IPS-20b (cell line): ENCODE results near the gene CTNNA2.
A peak's percentile ranks its signal among the peaks of the same experiment; 100 is the strongest.

Experiments used
- H3K27ac ChIP-seq: one replicate; pipeline ENCODE4 v1.5.1; 2013; ENCODE audit warnings: low read length
- H3K27me3 ChIP-seq: 2 replicates; pipeline ENCODE4 v1.6.1; 2013; ENCODE audit warnings: mild to moderate bottlenecking, low read length, inconsistent platforms; ENCODE audit not compliant: insufficient read depth
- H3K36me3 ChIP-seq: 2 replicates; pipeline ENCODE4 v1.6.1; 2013; ENCODE audit warnings: low read depth, mild to moderate bottlenecking, inconsistent platforms, low read length, moderate library complexity; ENCODE audit not compliant: insufficient read depth
- H3K4me1 ChIP-seq: 2 replicates; pipeline ENCODE4 v1.6.1; 2013; ENCODE audit warnings: mild to moderate bottlenecking, control low read depth, inconsistent platforms, low read length, moderate library complexity; ENCODE audit not compliant: insufficient read depth
- H3K4me3 ChIP-seq: 2 replicates; pipeline ENCODE4 v1.5.1; 2013; ENCODE audit warnings: mild to moderate bottlenecking, low read length, inconsistent platforms
- H3K9ac ChIP-seq: 2 replicates; pipeline ENCODE4 v1.6.1; 2013; ENCODE audit warnings: low read depth, mild to moderate bottlenecking, inconsistent platforms, low read length, moderate library complexity
- H3K9me3 ChIP-seq: 2 replicates; pipeline ENCODE4 v1.6.1; 2013; ENCODE audit warnings: mild to moderate bottlenecking, low read depth, low read length, inconsistent platforms; ENCODE audit not compliant: insufficient read depth

CTNNA2 gene

GRCh38 chr2:80302314-80303005 lies 789.6 kb downstream of the CTNNA2 start:
- peaks cover 35% of the 10 kb centered on the region for H3K4me1 ChIP-seq
- H3K9me3 ChIP-seq = no peaks in the 10 kb centered on the region
- no peak overlapping the region for H3K27ac ChIP-seq
- H3K27me3 ChIP-seq = peaks cover 83% of the 10 kb centered on the region
- peak overlapping the region; percentile 34; the same call in 1 of the 2 replicates for H3K9ac ChIP-seq
- peak overlapping the region; percentile 66 for H3K4me3 ChIP-seq
- no peaks in the 10 kb centered on the region for H3K36me3 ChIP-seq

DNA sequence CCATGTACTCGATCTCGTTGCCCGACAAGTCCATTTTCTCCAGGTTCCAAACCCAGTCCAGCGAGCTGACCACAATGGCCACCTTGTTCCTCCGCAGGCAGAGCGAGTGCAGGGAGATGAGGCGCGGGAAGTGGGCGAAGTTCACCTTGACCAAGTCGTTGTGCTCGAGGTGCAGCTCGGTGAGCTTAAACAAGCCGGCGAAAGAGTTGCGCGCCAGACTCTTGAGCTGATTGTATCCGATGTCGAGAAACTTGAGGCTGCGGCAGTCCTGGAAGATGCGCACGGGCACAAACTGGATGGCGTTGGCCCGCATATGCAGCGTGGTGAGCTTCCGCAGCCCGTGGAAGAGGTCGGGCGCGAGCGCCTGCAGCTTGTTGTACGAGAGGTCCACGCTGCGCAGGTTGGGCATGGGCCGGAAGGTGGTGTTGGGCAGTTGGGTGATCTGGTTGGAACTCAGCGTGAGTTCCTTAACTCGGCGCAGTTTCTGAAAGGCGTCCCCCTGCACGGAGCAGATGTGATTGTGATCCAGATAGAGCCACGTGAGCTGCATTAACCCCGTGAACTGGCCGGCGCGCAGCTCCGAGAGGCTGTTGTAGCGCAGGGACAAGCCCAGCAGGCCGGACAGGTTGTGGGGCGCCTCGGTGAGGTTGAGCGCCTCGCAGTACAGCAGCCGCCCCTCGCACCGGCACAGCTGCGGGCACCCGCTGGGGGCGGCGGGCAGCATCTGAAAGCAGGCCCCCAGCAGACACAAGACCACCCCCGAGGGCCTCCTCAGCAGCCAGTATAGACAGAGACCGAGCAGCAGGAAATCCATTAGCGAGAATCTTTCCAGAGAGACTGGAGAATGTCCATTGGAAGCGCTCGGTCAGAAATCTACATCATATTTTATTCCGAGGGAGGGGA lies 790.4 kb downstream of the CTNNA2 start:
- Histone ChIP-seq H3K27me3 (peaks cover 91% of the 10 kb centered on the region), H3K4me1 (peaks cover 35% of the 10 kb centered on the region), H3K36me3 (no peaks in the 10 kb centered on the region), H3K9ac (peak overlapping the region; percentile 34; the same call in 1 of the 2 replicates), H3K4me3 (peak overlapping the region; percentile 66), H3K27ac (no peak overlapping the region), H3K9me3 (no peaks in the 10 kb centered on the region)

DNA sequence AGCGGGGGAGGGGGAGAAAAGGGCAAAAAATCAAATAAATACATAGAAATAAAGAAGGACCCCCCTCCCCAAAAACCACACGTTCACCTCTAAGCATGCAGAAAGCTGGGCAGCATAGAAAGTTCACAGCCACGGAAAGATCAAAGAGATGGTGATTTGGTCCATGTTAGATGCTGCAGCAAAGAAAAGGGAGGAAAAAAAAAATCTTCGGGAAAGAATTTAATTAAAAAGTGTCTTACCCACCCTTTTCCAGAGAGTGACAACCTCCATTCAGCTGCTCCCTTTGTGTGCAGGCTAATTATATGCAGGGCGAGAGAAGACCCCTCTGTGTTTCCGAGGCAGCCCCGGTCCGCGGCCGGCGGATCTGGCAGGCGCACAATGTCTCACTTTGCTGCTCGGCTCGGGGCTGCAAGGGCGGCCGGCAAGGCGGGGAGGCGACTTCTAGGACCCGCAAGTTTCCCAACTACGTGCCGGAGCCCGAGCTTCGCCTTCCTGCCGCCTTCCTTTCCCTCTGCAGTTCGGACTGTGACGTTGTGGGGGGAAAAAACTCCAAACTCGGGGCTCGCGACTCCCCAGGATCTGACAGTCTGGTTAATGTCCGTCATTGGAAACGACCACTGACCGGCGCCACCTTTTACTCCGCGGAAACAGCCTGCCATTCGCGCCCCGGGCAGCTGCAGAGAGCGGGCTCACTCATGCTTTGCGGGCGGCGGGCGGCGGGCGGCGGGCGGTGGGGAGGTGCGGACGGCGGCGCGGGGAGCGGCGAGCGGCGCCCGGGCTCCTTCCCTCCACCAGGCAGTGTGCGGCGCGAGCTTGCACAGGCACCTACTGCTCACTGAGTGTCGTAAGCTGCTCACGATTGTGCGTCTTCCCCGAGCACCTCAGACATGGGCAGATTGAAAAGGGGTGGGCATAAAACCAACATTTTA lies 791.3 kb downstream of the CTNNA2 start, which contains the start of gene LRRTM1:
TSS of gene LRRTM1 (minus strand) at position 844 of the 929 bp plus-strand sequence. CDS start 933 bp downstream, outside the sequence.
- peaks cover 88% of the 10 kb centered on the region for H3K27me3 ChIP-seq
- no peaks in the 10 kb centered on the region for H3K9me3 ChIP-seq
- no peaks in the 10 kb centered on the region for H3K36me3 ChIP-seq
- peak within 1 kb of the TSS; percentile 66 for H3K4me3 ChIP-seq
- H3K27ac ChIP-seq = no peak within 1 kb of the TSS
- H3K9ac ChIP-seq = no peak within 1 kb of the TSS
- H3K4me1 ChIP-seq = peaks cover 28% of the 10 kb centered on the region

DNA sequence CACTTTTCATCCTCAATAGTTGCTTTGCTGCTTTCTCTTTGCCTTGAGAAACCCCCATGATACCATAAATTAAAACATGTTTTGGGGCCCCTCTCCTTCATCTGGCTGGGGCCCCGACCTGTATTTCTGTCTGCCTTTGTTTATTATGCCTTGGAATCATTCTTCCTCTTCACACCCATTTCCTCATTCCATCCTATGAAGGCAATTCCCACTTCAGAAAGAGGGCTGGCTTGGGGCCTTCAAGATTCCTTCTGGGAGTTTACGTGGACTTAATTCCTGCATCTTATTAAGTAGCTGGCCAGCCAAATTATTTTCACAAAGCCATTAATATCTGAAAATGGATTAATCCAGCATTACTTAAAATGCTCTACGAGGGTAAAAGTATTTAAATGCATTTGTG lies 798.5 kb downstream of the CTNNA2 start:
- H3K9me3 ChIP-seq = no peaks in the 10 kb centered on the region
- H3K27ac ChIP-seq = no peak overlapping the region
- H3K27me3 ChIP-seq = peaks cover 17% of the 10 kb centered on the region
- H3K4me1 ChIP-seq = no peaks in the 10 kb centered on the region
- H3K9ac ChIP-seq = no peak overlapping the region
- no peak overlapping the region for H3K4me3 ChIP-seq
- no peaks in the 10 kb centered on the region for H3K36me3 ChIP-seq

- H3K9me3 ChIP-seq = no peaks in the 10 kb centered on the region
- H3K4me3 ChIP-seq = no peak overlapping the region
- H3K27me3 ChIP-seq = peaks cover 10% of the 10 kb centered on the region
- no peak overlapping the region for H3K9ac ChIP-seq
- no peaks in the 10 kb centered on the region for H3K36me3 ChIP-seq
- no peaks in the 10 kb centered on the region for H3K4me1 ChIP-seq
- no peak overlapping the region for H3K27ac ChIP-seq
Measured at GRCh38 chr2:80312282-80312839, 799.5 kb downstream of the CTNNA2 start.

GRCh38 chr2:80322311-80322920 lies 809.6 kb downstream of the CTNNA2 start:
- peaks cover 29% of the 10 kb centered on the region for H3K27me3 ChIP-seq
- H3K27ac ChIP-seq = no peak overlapping the region
- no peak overlapping the region for H3K9ac ChIP-seq
- peaks cover 46% of the 10 kb centered on the region for H3K4me1 ChIP-seq
- H3K36me3 ChIP-seq = no peaks in the 10 kb centered on the region
- peak overlapping the region; percentile 27; the same call in 1 of the 2 replicates for H3K4me3 ChIP-seq
- no peaks in the 10 kb centered on the region for H3K9me3 ChIP-seq

GRCh38 chr2:80322958-80323357 lies 810.1 kb downstream of the CTNNA2 start:
- H3K27me3 ChIP-seq = peaks cover 29% of the 10 kb centered on the region
- H3K9me3 ChIP-seq = no peaks in the 10 kb centered on the region
- H3K4me3 ChIP-seq = peak overlapping the region; percentile 27; the same call in 1 of the 2 replicates
- H3K36me3 ChIP-seq = no peaks in the 10 kb centered on the region
- H3K27ac ChIP-seq = no peak overlapping the region
- peaks cover 46% of the 10 kb centered on the region for H3K4me1 ChIP-seq
- no peak overlapping the region for H3K9ac ChIP-seq

DNA sequence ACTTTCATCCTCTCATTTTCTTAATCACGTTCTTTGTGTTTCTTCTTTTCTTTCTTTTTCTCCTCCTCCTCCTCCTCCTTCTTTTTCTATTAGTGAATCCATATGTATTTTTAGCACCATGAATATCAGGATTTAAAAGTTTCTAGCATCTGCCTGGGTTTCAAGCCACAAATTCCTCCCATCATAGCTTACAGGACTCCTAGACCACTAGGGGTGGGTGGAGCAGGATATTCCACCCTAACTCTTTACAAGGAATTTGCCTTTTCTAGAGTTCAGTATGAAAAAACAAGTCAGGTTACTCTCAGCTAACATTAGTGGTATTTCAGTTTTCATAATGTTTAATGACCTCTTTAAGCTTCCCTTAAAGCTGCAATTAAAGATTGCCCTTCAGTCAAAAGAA lies 810.8 kb downstream of the CTNNA2 start:
- peaks cover 29% of the 10 kb centered on the region for H3K27me3 ChIP-seq
- H3K9me3 ChIP-seq = no peaks in the 10 kb centered on the region
- no peak overlapping the region for H3K27ac ChIP-seq
- H3K36me3 ChIP-seq = no peaks in the 10 kb centered on the region
- H3K4me1 ChIP-seq = peaks cover 46% of the 10 kb centered on the region
- H3K4me3 ChIP-seq = no peak overlapping the region
- no peak overlapping the region for H3K9ac ChIP-seq

DNA sequence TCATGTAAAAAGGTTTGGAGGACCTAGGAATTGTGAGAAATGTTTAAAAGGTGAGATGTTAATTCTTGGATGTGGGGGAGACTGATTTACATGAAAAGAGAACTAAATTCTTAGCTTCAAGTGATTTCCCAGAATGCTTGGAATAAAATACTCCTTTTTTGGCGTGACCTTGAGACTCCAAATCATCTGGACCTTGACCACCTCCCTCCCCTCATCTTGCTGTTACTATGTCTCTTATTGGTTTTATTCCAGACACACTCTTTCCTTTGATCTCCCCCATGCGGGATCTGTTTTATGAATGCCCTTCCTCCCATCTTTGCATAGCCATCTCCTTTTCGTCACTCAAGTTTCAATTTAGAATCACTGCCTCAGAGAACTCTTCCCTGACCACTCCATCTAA lies 811.7 kb downstream of the CTNNA2 start:
- H3K4me1 ChIP-seq = peaks cover 46% of the 10 kb centered on the region
- H3K4me3 ChIP-seq = peak overlapping the region; percentile 36

GRCh38 chr2:80326214-80326613 lies 813.4 kb downstream of the CTNNA2 start:
- Histone ChIP-seq H3K27ac (no peak overlapping the region), H3K9me3 (no peaks in the 10 kb centered on the region), H3K36me3 (no peaks in the 10 kb centered on the region), H3K4me1 (peaks cover 55% of the 10 kb centered on the region), H3K27me3 (peaks cover 28% of the 10 kb centered on the region), H3K9ac (no peak overlapping the region), H3K4me3 (no peak overlapping the region)

More for the DNA sequence above, 811.7 kb downstream of the CTNNA2 start:
- no peaks in the 10 kb centered on the region for H3K36me3 ChIP-seq
- H3K9me3 ChIP-seq = no peaks in the 10 kb centered on the region
- H3K27ac ChIP-seq = no peak overlapping the region
- peak overlapping the region; percentile 13; the same call in 1 of the 2 replicates for H3K9ac ChIP-seq
- H3K27me3 ChIP-seq = peaks cover 29% of the 10 kb centered on the region
